GM19395 (cell line): ENCODE results near the gene RAB11FIP4.

ENCODE experiments used
- ATAC-seq: cut with Tn5 transposase; IDR thresholded peaks from one replicate; pipeline ENCODE4 v1.9.1; 2021; ENCODE audit warnings: mild to moderate bottlenecking, moderate library complexity; ENCODE audit not compliant: unreplicated experiment

The RAB11FIP4 gene

DNA sequence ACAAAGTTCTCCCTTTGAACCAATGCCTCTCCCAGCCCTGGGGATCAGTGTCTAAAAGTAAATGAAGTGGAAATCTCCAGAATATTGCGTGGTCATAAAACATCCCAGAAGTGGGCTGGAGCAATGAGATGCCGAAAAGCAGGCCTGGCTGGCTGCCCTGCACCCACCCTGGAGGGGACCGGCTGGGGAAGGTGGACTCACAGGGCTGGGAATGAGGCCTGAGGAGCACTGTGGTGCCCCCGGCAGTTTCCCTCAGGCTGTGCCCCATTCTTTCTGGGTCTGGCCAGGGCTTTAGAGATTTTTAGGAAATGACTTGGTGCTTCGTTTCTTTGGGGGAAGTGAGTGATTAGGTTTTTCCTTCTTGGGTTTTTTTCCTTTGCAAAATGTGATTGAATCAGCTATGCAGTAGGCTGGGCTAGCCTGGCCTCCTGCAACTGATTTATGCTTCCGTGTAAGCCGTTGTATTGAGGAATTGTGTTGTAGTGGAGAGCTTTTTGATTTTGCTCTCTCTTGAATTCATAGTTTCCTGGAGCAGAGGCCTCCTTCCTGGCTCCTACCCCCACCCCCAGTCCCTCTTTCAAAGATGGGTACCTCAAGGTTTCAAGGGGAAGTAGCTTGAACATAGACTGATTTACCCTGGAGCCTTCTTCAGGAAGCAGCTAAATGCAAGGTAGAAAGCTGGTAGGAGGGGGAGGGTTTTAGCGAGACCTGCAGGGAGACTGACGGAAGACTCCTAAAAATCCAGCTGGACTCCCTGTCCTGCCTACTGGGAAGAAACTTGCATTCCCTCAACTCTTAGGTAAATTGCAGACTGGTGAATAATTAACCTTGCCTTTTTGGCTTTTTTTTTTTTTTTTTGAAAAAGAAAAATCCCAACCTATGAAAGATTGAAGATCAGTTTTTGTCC lies 170.2 kb downstream of the RAB11FIP4 start:
- ATAC-seq = no peak

DNA sequence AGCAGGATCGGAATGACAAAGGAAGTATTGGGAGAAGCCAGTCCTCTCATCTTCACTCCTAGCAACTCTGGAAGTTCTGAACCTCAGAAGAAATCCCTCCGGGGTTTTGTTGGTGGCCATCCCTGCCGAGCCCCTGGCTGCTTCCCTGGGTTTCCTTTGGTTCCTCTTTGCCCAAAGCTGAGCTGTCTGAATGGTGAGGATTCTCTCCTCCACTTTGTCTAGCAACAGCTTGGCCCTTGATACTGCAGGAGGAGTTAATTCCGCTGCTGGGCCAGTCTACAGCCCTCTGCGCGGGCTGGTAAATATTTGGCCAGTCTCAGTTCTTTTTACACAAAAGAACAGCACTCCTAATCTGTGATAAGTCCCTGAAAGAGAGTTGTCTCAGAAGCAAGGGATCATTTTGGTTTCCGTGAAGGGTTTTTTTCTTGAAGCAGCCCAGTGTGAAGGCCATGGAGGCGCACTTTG lies 170.9 kb downstream of the RAB11FIP4 start:
- no peak for ATAC-seq

DNA sequence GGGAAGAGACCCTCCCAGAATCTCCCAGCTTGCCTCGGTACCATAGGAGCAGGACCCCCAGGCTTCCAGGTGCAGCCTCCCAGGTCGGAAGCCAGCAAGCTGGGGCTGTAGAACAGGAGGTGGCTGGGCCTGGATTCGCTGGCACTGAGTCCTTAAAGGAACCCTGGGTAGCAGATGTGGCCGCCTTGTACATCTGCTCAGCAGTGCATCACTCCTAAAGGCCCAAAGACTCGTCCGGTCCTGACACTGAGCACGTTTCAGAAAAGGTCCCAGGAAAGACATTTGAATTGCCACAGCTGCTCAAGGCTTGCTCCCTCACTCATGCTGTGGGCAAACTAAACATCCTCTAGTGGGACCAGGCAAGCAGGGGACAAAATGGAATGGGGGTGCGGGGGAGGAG lies 172.8 kb downstream of the RAB11FIP4 start:
- no peak for ATAC-seq

DNA sequence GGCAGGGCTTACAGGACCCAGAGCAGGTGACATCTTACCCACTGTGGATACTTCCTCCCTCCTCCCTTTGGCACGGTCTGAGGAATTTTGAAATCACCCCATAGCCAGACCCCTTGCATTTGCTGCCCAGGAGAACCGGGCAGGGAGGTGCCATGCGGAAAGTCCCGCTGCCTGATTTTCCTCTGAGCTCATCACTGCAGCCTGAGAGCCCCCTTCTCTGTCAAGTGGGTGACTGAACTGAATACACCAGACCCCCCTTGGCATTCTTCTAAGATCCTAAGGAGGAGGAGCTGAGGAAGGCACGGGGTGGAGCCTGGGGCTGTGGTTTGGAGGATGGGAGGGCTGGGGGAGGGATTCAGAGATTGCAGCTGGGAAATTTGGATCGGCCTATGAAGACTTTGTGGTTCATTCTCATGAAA lies 173.4 kb downstream of the RAB11FIP4 start:
- ATAC-seq = no peak

DNA sequence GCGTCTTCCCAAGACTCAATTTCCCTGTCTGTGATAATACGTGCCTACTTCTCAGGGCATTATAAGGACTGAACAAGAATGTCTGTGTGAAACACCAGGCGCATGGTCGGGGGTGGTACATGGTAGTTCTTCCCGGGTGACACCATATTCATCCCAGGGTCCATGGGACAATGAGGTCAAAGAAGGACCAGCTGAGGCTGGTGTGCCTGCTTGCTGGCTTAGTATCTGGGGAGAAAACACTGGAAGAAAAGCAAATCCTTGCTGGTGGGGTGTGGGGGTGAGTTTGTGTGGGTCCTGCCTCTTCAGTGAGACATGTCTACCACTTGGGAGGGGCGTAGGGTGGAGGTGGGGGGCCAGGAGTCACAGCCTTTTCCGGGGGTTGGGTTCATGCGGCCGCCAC lies 174.2 kb downstream of the RAB11FIP4 start:
- ATAC-seq = no peak

DNA sequence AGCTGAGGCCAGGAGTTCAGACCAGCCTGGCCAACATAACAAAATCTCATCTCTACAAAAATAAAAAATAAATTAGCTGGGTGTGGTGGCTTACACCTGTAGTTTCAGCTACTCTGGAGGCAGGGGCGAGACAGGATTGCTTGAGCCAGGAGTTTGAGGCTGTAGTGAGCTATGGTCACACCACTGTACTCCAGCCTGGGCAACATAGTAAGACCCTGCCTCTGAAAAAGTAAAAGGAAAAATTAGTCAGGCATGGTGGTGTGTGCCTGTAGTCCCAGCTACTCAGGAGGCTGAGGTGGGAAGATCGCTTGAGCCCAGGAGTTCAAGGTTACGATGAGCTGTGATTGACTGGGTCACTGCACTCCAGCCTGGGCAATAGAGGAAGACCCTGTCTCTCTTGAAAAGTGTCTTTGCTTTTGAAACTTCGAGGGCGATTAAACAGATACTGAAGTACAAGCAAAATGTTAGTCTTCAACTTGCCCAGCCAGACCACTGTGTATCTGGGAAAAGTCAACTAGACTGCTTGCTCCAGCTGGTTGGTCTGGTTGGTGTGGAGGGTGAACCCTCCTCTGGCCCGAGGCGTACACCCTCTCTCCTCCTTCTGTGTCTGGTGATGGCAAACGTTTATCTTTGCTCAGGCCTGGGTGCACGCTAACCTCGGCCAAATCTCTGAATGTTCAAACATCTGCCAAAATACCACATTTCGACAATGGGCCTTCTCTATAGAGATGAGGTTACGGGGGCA lies 174.9 kb downstream of the RAB11FIP4 start:
- ATAC-seq = no peak

DNA sequence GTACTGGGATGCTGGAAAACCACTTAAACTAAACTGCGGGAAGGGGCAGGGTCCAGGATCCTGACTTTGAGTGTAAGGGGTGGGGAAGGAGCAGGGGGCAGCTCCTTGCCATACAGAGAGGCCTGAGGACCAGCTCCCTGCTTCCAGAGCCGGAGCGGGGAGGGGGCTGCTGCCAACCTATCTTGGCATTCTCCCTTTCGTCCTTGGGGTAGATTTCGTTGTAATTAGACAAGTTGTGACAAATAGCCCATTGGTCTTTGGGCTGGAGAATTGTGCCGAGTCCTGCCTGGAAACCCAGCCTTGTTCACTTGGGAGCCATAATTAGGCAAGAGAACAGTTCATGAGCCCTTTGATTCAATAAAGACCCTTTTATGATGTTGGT lies 175.5 kb downstream of the RAB11FIP4 start:
- no peak for ATAC-seq

DNA sequence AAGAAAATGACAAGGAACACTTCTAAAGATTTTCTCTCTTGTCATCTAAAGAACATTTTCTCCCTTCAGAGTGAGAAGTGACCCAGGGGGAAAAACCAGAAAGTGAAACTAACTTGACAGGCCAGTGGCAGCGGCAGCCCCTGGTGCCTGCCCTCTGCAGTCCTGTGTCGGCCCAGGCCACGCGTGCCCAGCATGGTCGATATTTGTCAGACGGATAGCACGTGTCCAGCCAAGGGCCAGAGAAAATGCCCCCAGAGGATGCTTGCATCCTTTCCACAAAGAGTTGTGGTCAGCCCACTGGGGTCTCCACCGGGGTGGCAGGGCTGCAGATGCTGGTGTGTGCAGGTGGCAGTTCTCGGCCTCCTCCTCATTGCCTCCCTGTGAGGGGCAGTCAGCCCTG lies 176.6 kb downstream of the RAB11FIP4 start:
- ATAC-seq = no peak

DNA sequence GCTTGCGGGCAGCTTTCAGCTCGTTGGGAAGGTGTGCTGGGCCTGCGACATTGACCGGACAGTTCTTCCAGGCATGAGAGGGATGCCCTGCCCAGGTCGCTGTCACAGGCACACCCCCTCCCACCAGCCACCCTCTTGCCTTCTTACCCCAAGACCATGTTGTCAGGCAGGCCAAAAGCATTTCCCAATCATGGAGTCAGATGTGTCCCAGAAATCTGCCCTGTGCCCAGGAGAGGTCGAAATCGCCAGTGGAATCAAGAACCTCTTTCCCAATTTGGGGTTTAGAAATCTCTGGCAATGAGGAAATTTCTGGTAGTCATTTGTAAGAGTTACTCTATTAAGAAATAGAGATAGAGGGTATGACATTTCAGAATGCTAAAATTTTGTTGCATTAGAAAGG lies 177.1 kb downstream of the RAB11FIP4 start:
- no peak for ATAC-seq

DNA sequence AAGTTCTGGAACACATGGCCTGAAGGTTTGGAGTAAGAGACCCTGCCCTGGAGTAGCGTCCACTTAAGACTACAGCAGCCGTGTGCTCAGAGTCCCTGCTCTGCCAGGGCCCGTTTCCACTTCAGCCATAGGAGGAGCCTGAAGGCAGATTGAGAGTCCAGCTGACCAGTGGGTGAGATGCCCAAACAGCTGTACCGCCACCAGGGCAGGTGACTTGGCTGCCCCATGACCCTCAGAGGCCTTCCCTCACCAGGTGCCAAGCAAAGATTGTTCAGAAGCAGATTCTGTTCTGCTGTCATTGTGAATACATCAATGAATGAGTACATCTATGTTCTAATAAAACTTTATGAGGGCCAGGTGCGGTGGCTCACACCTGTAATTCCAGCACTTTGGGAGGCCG lies 178.8 kb downstream of the RAB11FIP4 start:
- ATAC-seq = no peak

DNA sequence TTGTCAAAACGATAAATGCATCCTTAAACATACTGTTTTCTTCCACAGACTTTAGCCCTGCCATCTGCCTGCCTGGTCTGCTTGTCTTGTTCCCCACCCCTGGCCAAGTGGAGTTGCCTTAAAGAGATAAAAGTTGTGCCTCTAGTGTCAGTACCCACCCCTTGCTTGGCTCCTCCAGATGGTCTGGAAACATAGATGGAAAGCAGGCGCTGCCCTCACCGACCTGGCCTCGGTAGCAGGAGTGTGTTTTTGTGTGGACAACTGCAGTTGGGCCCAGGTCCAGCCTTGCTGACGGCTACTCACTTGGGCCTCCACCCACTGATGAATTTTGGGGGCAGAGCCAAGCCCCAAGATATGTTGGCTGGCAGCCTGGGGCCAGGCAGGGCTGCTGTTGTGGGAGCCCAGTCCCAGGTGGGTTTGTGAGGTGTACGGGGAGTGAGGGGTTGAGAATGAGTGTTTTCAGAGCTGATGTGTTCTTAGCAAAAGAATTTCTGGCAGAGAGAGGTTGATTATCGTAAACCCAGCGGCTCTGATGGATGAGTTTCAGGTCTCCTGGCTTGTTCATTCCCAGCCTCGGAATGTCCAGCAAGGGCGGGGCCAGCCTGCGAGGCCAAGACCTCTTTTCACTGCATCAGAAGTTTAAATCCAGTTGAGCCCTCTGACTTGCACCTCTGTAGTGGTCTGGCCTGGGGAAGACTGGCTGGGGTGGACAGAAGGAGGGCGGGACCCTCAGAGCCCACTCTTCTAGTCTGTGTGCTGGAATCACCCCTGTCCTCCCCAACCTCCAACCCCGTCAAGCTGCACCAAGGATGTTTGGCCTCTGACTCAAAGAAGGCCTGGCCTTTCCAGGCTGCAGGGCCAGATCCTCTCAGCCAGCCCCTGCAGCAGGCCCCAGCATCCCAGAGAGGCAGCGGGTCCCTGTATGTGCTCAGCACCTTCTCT lies 179.7 kb downstream of the RAB11FIP4 start:
- no peak for ATAC-seq

DNA sequence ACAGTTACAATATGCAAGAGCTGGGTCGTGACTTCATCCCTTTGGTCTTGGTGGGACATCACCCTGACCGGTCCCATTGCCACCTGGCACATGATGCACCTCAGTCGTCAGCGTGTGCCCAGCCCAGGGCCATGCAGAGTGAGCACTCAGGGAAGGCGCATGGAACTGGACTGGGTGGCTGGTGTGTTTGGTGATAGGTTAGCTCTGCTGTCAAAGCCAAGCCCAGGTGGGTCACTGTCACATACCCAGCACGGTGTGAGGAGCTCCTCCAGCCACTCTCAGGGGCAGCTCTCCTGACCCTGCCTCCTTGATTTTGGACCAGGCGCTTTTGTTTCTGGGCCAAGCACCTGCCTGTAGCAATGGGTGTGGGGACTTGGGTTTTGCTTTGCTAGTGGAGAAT lies 180.9 kb downstream of the RAB11FIP4 start:
- no peak for ATAC-seq

DNA sequence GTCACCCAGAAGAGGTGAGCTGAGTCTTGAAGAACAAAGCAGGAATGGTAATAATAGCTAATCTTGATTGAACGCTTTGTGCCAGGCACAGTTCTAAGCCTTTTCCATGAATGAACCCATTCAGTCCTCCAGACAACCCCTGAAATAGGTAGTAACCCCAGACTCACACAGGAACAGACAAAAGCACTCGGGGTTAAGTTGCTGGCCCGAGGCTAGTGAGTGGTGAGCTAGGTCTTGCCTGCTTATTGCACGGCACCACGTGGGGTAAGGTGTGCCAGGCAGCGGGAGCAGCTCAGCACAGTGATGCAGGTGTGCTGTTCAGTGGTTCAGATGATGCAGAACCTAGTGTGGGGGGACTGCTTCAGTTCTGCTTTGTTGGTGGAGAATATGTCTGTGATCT lies 181.6 kb downstream of the RAB11FIP4 start:
- ATAC-seq = no peak

DNA sequence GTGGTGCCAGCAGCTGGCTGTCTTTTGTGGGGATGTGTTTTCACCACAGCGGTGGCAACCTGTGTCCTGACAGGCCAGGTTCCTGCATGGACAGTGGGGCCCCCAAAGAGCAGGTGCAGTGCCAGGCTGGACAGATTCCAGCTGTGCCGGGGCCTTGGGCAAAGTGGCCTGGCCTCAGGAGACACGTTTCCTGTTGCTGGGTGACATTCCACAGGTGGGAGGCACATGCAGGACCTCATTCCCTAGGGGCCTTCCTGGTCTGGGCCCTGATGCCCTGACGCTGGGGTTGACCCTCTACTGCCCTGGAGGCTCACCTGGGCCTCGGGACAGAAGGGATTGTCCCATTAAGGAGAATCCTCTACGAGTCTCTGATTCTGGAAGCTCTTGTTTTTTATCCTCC lies 182.4 kb downstream of the RAB11FIP4 start:
- no peak for ATAC-seq

DNA sequence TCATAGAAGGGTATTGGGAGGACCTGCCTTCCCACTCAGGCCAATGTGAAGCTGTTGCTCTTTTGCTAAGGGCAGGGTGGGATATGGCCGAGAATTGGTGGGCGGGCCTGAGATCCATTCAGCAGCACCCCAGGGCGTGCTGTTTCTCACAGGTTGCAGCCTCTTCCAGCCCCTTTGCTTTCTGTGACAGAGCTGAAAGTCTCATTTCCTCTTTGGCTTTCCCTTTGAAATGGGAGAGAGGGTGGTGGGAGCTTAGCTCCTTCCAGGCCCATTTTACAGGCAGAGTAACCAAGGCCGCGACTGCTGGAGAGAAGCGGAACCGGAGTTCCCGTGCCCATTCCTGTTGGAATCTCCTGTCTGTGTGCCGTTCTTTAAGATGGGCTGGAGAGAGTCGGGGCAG lies 183.0 kb downstream of the RAB11FIP4 start:
- no peak for ATAC-seq

DNA sequence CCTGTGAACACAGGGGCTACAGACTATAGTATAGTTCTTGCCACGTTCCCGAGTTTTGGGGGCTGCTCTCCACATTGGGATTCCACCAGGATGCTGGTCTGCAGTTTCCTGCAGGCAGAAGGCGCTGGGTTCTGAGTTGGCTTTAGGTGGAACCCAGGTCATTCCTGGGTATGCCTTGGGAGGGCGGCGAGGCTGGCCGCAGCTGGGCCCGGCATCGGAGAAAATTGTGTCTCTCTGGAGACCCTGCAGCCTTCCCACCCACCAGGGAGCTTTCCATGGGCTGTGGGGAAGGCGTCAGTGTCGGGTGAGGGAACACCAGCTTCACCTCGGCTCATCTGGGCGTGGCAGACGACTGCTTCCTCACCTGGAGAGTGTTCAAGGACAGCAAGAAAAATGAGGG lies 183.6 kb downstream of the RAB11FIP4 start:
- no peak for ATAC-seq

DNA sequence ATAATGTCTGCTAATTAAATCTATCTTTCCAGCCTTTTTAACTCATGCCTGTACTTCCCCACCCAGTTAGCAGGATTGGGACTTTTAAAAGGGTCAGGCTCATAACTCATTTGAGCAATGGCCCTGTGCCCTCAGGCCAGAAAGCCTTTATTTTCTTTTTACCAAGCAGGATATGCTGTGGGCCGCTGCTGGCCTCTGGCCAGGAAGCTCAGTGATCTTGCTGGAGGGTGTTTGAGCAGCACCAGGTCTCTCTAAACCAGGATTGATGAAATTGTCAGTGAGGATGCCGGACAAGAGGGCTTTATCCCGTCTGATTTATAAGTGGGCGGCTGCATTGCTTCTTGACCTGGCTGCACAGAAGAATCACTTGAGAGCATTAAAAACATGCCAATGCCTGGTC lies 187.8 kb downstream of the RAB11FIP4 start:
- no peak for ATAC-seq

DNA sequence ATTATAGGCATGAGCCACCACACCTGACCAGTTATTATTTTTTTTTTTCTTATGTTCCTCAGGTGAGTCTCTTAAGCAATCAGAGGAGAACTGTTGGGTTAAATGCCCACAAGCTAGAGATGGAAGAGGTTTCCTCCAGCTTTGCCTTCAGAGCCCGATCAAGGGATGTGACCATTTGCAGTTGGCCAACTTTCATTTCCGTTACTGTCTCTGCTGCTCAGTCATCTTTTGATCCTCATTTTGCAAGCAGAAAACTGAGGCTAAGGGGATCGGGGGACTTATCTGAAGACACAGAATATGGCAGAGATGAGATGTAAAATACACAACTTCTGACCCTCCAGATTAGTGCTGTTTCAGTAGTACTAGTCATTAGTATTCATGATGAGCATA lies 188.8 kb downstream of the RAB11FIP4 start:
- no peak for ATAC-seq

DNA sequence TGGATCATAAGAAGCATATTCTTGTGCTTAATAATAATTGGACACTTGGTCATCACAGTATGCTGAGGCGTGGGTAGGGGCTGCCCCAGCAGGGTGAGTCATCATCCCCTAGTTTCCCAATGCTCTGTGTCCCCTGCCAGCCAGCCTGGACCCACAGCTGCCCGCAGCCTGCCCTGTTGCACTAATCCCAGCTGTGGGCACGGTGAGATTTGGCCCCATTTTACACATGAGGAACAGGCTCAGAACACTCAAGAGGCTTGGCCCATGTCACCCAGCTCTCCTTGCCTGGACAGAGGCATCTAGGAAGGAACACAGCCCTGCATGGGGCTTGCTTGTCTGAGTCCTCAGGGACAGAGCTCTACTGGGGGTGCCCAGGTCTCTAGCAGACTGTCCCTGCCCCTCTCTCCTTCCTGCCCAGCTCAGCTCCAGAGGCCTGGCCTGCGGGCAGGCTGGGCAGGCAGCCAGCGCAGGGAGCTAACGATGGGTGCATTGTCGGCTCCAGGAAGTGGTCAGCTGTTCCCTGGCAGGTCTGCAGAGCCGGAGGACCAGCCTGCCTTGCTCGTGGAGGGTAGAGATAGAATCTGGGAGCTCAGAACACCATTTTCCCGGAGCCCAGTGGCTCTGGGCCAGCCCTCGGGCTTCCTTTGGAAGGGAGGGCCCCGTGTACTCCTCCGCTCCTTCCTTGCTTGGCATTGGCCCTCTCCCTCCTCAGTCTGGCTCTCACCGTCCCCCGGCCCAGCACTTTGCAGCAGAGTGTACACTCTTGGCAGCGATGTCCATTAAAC lies 189.4 kb downstream of the RAB11FIP4 start:
- no peak for ATAC-seq

DNA sequence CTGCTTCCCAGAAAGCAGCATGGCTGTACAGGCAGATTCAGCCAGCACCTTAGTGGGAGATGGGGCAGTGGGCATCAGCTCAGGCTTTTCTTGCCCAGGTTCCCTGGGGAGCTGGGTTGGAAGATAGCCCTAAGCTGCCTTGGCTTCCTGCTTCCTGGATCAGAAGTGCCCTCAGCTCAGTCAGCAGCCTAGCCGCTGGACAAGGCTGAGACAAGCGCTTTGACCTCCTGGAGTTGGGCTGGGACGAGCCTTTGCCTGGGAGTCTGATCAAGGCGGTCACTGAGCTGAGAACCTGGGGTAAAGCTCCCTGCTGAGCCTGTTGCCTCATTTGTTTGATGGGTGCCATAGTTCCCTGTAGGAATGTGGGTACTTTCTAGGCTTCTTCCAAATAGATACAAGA lies 190.0 kb downstream of the RAB11FIP4 start:
- no peak for ATAC-seq
